ENCODE results near the gene DYSF.
"Not testable (repeated sequence)": the region's sequence is repeated elsewhere in the genome, so short reads cannot be mapped to it uniquely, and the experiment has no call there.

DYSF gene

GRCh38 chr2:71472019-71472418 is 18.7 kb downstream of the DYSF start:
- no peak for DNase-seq (ENCODE audit: low read depth)

- no peak for DNase-seq (ENCODE audit: low read depth)
Observed at GRCh38 chr2:71473346-71474031, 20.1 kb downstream of the DYSF start.

- DNase-seq (ENCODE audit: low read depth) = no peak
Observed at GRCh38 chr2:71474116-71474743, 20.9 kb downstream of the DYSF start.

GRCh38 chr2:71474744-71475397 is 21.5 kb downstream of the DYSF start:
- DNase-seq (ENCODE audit: low read depth) = no peak

- no peak for DNase-seq (ENCODE audit: low read depth)
Observed at GRCh38 chr2:71476495-71476894, 23.1 kb downstream of the DYSF start.

- DNase-seq (ENCODE audit: low read depth) = no peak
Observed at GRCh38 chr2:71477231-71477691, 23.9 kb downstream of the DYSF start.

- no peak for DNase-seq (ENCODE audit: low read depth)
Observed at GRCh38 chr2:71478806-71479205, 25.4 kb downstream of the DYSF start.

- DNase-seq (ENCODE audit: low read depth) = no peak
Observed at GRCh38 chr2:71479261-71479660, 25.9 kb downstream of the DYSF start.

GRCh38 chr2:71481111-71481510 is 27.8 kb downstream of the DYSF start:
- no peak for DNase-seq (ENCODE audit: low read depth)

- DNase-seq (ENCODE audit: low read depth) = no peak
Observed at GRCh38 chr2:71482055-71482454, 28.7 kb downstream of the DYSF start.

- DNase-seq (ENCODE audit: low read depth) = no peak
Observed at GRCh38 chr2:71483246-71483645, 29.9 kb downstream of the DYSF start.

GRCh38 chr2:71484354-71484753 is 31.0 kb downstream of the DYSF start:
- no peak for DNase-seq (ENCODE audit: low read depth)

- no peak for DNase-seq (ENCODE audit: low read depth)
Observed at GRCh38 chr2:71486881-71487640, 33.7 kb downstream of the DYSF start.

- DNase-seq (ENCODE audit: low read depth) = not testable (repeated sequence)
Observed at GRCh38 chr2:71491551-71491950, 38.2 kb downstream of the DYSF start.

- no peak for DNase-seq (ENCODE audit: low read depth)
Observed at GRCh38 chr2:71492112-71492511, 38.8 kb downstream of the DYSF start.

- no peak for DNase-seq (ENCODE audit: low read depth)
Observed at GRCh38 chr2:71494091-71494490, 40.7 kb downstream of the DYSF start.

GRCh38 chr2:71494523-71495155 is 41.3 kb downstream of the DYSF start:
- no peak for DNase-seq (ENCODE audit: low read depth)

GRCh38 chr2:71496156-71496770 is 42.9 kb downstream of the DYSF start:
- no peak for DNase-seq (ENCODE audit: low read depth)

- DNase-seq (ENCODE audit: low read depth) = no peak
Observed at GRCh38 chr2:71498261-71498701, 44.9 kb downstream of the DYSF start.

GRCh38 chr2:71499691-71500090 is 46.3 kb downstream of the DYSF start:
- no peak for DNase-seq (ENCODE audit: low read depth)

GRCh38 chr2:71500426-71501079 is 47.2 kb downstream of the DYSF start:
- DNase-seq (ENCODE audit: low read depth) = no peak

Data from activated T-cell treated with anti-CD3 and anti-CD28 coated beads for 24 hours (primary cell).